PC-3 (cell line): Measurements from ENCODE around the gene PLXNA4. TPM values are rescaled to one million over a fixed set of nuclear protein-coding genes. Genes with fewer than 3 reads are reported as not detected.

ENCODE experiments used
- ATAC-seq: fragments of 200-7000 bp; cut with Tn5 transposase; 2 replicates; pipeline ENCODE4 v1.9.1; 2020; ENCODE audit warnings: mild to moderate bottlenecking, moderate library complexity
- BruUV-seq: library from RNA; stranded (reverse); fragments of 400-500 nt; replicated peaks from 2 replicates; lab custom pipeline; 2021; lab: Mats Ljungman, UMichigan
- CTCF ChIA-PET: fragments of 300-600 bp; sonication (Branson Sonifier 250); formaldehyde crosslinking; loops from one replicate; lab custom pipeline; 2022; ENCODE audit warnings: antibody characterized with exemption; lab: Charles Lee
- POLR2A ChIA-PET: fragments of 300-600 bp; sonication (Branson Sonifier 250); formaldehyde crosslinking; loops from one replicate; lab custom pipeline; 2022; ENCODE audit warnings: antibody characterized with exemption; ENCODE audit not compliant: unreplicated experiment; lab: Charles Lee
- DNase-seq: peaks from one replicate; pipeline ENCODE4 v3.0.0-alpha.2; 2015
- H2AFZ ChIP-seq: fragments of 300-600 bp; sonication (generic); 2 replicates; pipeline ENCODE4 v1.6.0; 2016; ENCODE audit warnings: antibody characterized with exemption, low read length
- H3F3A ChIP-seq: fragments of 300-600 bp; sonication (generic); one replicate; pipeline ENCODE4 v1.6.0; 2017; ENCODE audit warnings: antibody characterized with exemption, low read length, control low read depth, mild to moderate bottlenecking; ENCODE audit not compliant: unreplicated experiment
- H3K27ac ChIP-seq: fragments of 300-600 bp; sonication (generic); 2 replicates; pipeline ENCODE4 v1.5.1; 2016; ENCODE audit warnings: mild to moderate bottlenecking, low read length
- H3K27me3 ChIP-seq: fragments of 300-600 bp; sonication (generic); 2 replicates; pipeline ENCODE4 v1.6.1; 2016; ENCODE audit warnings: low read length, mixed read lengths
- H3K36me3 ChIP-seq: fragments of 300-600 bp; sonication (generic); 2 replicates; pipeline ENCODE4 v1.6.1; 2016; ENCODE audit warnings: low read depth, mixed run types, low read length, mixed read lengths
- H3K4me1 ChIP-seq: fragments of 300-600 bp; sonication (generic); 2 replicates; pipeline ENCODE4 v1.5.1; 2016; ENCODE audit warnings: low read length; ENCODE audit not compliant: insufficient read depth
- H3K4me2 ChIP-seq: fragments of 300-600 bp; sonication (generic); 2 replicates; pipeline ENCODE4 v1.6.0; 2016; ENCODE audit warnings: low read length
- H3K4me3 ChIP-seq: fragments of 300-600 bp; sonication (generic); 2 replicates; pipeline ENCODE4 v1.5.1; 2016; ENCODE audit warnings: mild to moderate bottlenecking, low read length, mixed read lengths
- H3K79me2 ChIP-seq: fragments of 300-600 bp; sonication (generic); 2 replicates; pipeline ENCODE4 v1.6.1; 2017; ENCODE audit warnings: low read length, mixed read lengths
- H3K9ac ChIP-seq: fragments of 300-600 bp; sonication (generic); 2 replicates; pipeline ENCODE4 v1.6.0; 2016; ENCODE audit warnings: mild to moderate bottlenecking, low read length
- H3K9me2 ChIP-seq: fragments of 300-600 bp; sonication (generic); replicated peaks from 2 replicates; pipeline ENCODE4 v1.6.1; 2016; ENCODE audit warnings: mixed run types, low read length, mixed read lengths
- H3K9me3 ChIP-seq: fragments of 300-600 bp; sonication (generic); 2 replicates; pipeline ENCODE4 v1.6.1; 2016; ENCODE audit warnings: low read length, mixed read lengths
- H4K20me1 ChIP-seq: fragments of 300-600 bp; sonication (generic); 2 replicates; pipeline ENCODE4 v1.6.1; 2016; ENCODE audit warnings: low read length, mixed read lengths
- CTCF ChIP-seq: fragments of 300-600 bp; sonication (generic); conservative IDR thresholded peaks from 2 replicates; pipeline ENCODE4 v1.5.1; 2017; ENCODE audit warnings: antibody characterized with exemption, low read depth, mild to moderate bottlenecking, low read length
- EZH2 ChIP-seq: fragments of 300-600 bp; sonication (generic); IDR thresholded peaks from one replicate; pipeline ENCODE4 v1.6.1; 2017; ENCODE audit warnings: antibody characterized with exemption, mild to moderate bottlenecking, low read length; ENCODE audit not compliant: unreplicated experiment
- EZH2phosphoT487 ChIP-seq: fragments of 300-600 bp; sonication (generic); IDR thresholded peaks from 2 replicates; pipeline ENCODE4 v1.6.1; 2018; ENCODE audit warnings: mild to moderate bottlenecking, antibody characterized with exemption, low read length, borderline replicate concordance
- intact Hi-C: fragments of 100-400 bp; cut with micrococcal nuclease; formaldehyde crosslinking; loops from 2 replicates; pipeline ENCODE4 v1.9.0; 2023
- total RNA-seq: library from RNA; depleted of rRNA; stranded (reverse); fragments of >200 nt; gene quantifications from 2 replicates; pipeline ENCODE4 v1.2.3, GENCODE V29; 2014

PLXNA4 gene
- total RNA-seq, 1 experiment from 2014 or later, result 1.2 TPM

DNA sequence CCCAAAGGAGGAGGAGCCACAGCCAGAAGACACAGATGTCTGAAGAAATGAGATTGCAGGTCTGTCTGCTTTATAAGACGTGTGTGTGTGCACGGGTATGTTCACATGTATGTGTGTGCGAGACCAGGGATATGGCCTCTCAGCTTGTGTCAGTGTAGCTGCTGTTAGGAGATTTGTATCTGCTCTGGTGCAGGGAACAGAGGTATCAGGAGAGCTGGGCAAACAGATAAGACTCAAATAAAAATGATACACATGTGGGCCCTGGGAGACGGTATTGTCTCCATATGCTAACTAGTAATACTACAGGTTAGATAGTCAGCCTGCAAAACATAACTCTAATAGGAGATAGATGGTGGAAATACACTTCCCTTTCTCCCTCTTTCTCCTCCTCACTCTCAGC lies 161.0 kb downstream of the PLXNA4 start:
- Histone ChIP-seq H3K36me3 (no peaks in the 10 kb centered on the region), H3K27ac (no peak overlapping the region), H3K9me3 (no peaks in the 10 kb centered on the region), H3F3A (no peaks in the 10 kb centered on the region), H2AFZ (no peak overlapping the region), H3K9ac (no peak overlapping the region), H3K4me3 (no peak overlapping the region), H3K27me3 (no peaks in the 10 kb centered on the region), H3K4me1 (no peaks in the 10 kb centered on the region), H4K20me1 (no peaks in the 10 kb centered on the region), H3K4me2 (no peak overlapping the region), H3K79me2 (no peaks in the 10 kb centered on the region), H3K9me2 (no peaks in the 10 kb centered on the region)
- DNase-seq (no peak), ATAC-seq (no peak)
- no TSS peak for BruUV-seq
- intact Hi-C loops, result no loop called here
- TF ChIP-seq EZH2 (no peak), CTCF (no peak), EZH2phosphoT487 (no peak)
- ChIA-PET POLR2A (no interaction called here), CTCF (no interaction called here)

GRCh38 chr7:132414857-132415256 lies 161.4 kb downstream of the PLXNA4 start:
- H3K27me3 ChIP-seq, result no peaks in the 10 kb centered on the region
- H3K4me2 ChIP-seq, result no peak overlapping the region
- no peak for TF ChIP-seq EZH2phosphoT487
- no peak for TF ChIP-seq CTCF
- no peak for TF ChIP-seq EZH2
- H3K9me3 ChIP-seq, result no peaks in the 10 kb centered on the region
- ATAC-seq (no peak), DNase-seq (no peak)
- H3K9ac ChIP-seq, result no peak overlapping the region
- H3K27ac ChIP-seq, result no peak overlapping the region
- no peaks in the 10 kb centered on the region for H3K4me1 ChIP-seq
- no peak overlapping the region for H2AFZ ChIP-seq
- no peaks in the 10 kb centered on the region for H3K36me3 ChIP-seq
- ChIA-PET CTCF (no interaction called here), POLR2A (no interaction called here)
- no peaks in the 10 kb centered on the region for H3K79me2 ChIP-seq
- intact Hi-C loops, result no loop called here
- BruUV-seq, result no TSS peak
- H3K9me2 ChIP-seq, result no peaks in the 10 kb centered on the region
- no peaks in the 10 kb centered on the region for H3F3A ChIP-seq
- no peaks in the 10 kb centered on the region for H4K20me1 ChIP-seq
- no peak overlapping the region for H3K4me3 ChIP-seq

GRCh38 chr7:132412435-132412834 lies 163.8 kb downstream of the PLXNA4 start:
- no peaks in the 10 kb centered on the region for H3F3A ChIP-seq
- H4K20me1 ChIP-seq, result no peaks in the 10 kb centered on the region
- H3K36me3 ChIP-seq, result no peaks in the 10 kb centered on the region
- ATAC-seq, result no peak
- intact Hi-C loops, result no loop called here
- no peaks in the 10 kb centered on the region for H3K79me2 ChIP-seq
- BruUV-seq, result no TSS peak
- H3K4me2 ChIP-seq, result no peak overlapping the region
- H3K4me1 ChIP-seq, result no peaks in the 10 kb centered on the region
- POLR2A ChIA-PET, result no interaction called here
- no peak overlapping the region for H2AFZ ChIP-seq
- DNase-seq, result no peak
- no peaks in the 10 kb centered on the region for H3K27me3 ChIP-seq
- H3K9me2 ChIP-seq, result no peaks in the 10 kb centered on the region
- H3K27ac ChIP-seq, result no peak overlapping the region
- CTCF ChIA-PET, result no interaction called here
- H3K9me3 ChIP-seq, result no peaks in the 10 kb centered on the region
- no peak overlapping the region for H3K9ac ChIP-seq
- no peak overlapping the region for H3K4me3 ChIP-seq
- TF ChIP-seq EZH2 (no peak), EZH2phosphoT487 (no peak), CTCF (no peak)
